Stimulated activated naive CD8-positive, alpha-beta T cell treated with anti-CD3 and anti-CD28 coated beads, Interleukin-15, Interleukin-2, amounts not matched to agents 100 ng/mL and 50 ng/mL, for 24 hours (primary cell): ENCODE data around the gene GIGYF1.
"Not testable (repeated sequence)": the region's sequence is repeated elsewhere in the genome, so short reads cannot be mapped to it uniquely, and the experiment has no call there.

Source experiments
- H3K27ac Mint-ChIP-seq: one replicate; pipeline ENCODE4 v1.8.0; 2021; ENCODE audit warnings: mild to moderate bottlenecking, mixed read lengths
- H3K27me3 Mint-ChIP-seq: one replicate; pipeline ENCODE4 v1.8.0; 2021; ENCODE audit warnings: mixed read lengths
- H3K36me3 Mint-ChIP-seq: one replicate; pipeline ENCODE4 v1.8.0; 2021; ENCODE audit warnings: low read depth, mixed read lengths
- H3K4me1 Mint-ChIP-seq: one replicate; pipeline ENCODE4 v1.8.0; 2021; ENCODE audit warnings: low read depth, mixed read lengths
- H3K4me3 Mint-ChIP-seq: one replicate; pipeline ENCODE4 v1.8.0; 2021; ENCODE audit warnings: mild to moderate bottlenecking, mixed read lengths
- H3K9me3 Mint-ChIP-seq: one replicate; pipeline ENCODE4 v1.8.0; 2021; ENCODE audit warnings: mixed read lengths

Gene GIGYF1

GRCh38 chr7:100720671-100721504, 26.8 kb upstream of the GIGYF1 start:
- Mint-ChIP-seq H3K36me3 (peaks cover 5% of the 10 kb centered on the region), H3K9me3 (no peaks in the 10 kb centered on the region), H3K4me1 (no peaks in the 10 kb centered on the region), H3K4me3 (no peak overlapping the region), H3K27ac (no peak overlapping the region), H3K27me3 (peaks cover 47% of the 10 kb centered on the region)

GRCh38 chr7:100720279-100720670, 26.2 kb upstream of the GIGYF1 start, which contains the start of gene EPO:
TSS of gene EPO (plus strand) at chr7:100720468. CDS start at chr7:100720981, 513 bp downstream.
- Mint-ChIP-seq H3K4me1 (no peaks in the 10 kb centered on the region), H3K36me3 (peaks cover 5% of the 10 kb centered on the region), H3K4me3 (no peak within 1 kb of the TSS), H3K9me3 (no peaks in the 10 kb centered on the region), H3K27ac (no peak within 1 kb of the TSS), H3K27me3 (peaks cover 47% of the 10 kb centered on the region)

GRCh38 chr7:100719523-100720278, 25.7 kb upstream of the GIGYF1 start:
- no peaks in the 10 kb centered on the region for H3K4me1 Mint-ChIP-seq
- H3K4me3 Mint-ChIP-seq: no peak overlapping the region
- H3K36me3 Mint-ChIP-seq: peaks cover 5% of the 10 kb centered on the region
- no peak overlapping the region for H3K27ac Mint-ChIP-seq
- H3K9me3 Mint-ChIP-seq: no peaks in the 10 kb centered on the region
- H3K27me3 Mint-ChIP-seq: peaks cover 47% of the 10 kb centered on the region

- not testable (repeated sequence) for H3K4me3 Mint-ChIP-seq, H3K9me3 Mint-ChIP-seq, H3K4me1 Mint-ChIP-seq, H3K36me3 Mint-ChIP-seq, H3K27ac Mint-ChIP-seq
- peaks cover 30% of the 10 kb centered on the region for H3K27me3 Mint-ChIP-seq
Measured at GRCh38 chr7:100717073-100717472, 23.0 kb upstream of the GIGYF1 start.

GRCh38 chr7:100714725-100715124, 20.7 kb upstream of the GIGYF1 start:
- H3K4me3 Mint-ChIP-seq: no peak overlapping the region
- no peaks in the 10 kb centered on the region for H3K9me3 Mint-ChIP-seq
- H3K36me3 Mint-ChIP-seq: peaks cover 5% of the 10 kb centered on the region
- peaks cover 14% of the 10 kb centered on the region for H3K27me3 Mint-ChIP-seq
- H3K4me1 Mint-ChIP-seq: no peaks in the 10 kb centered on the region
- H3K27ac Mint-ChIP-seq: no peak overlapping the region

GRCh38 chr7:100711369-100711768, 17.3 kb upstream of the GIGYF1 start:
- Mint-ChIP-seq H3K4me1 (peaks cover 10% of the 10 kb centered on the region), H3K36me3 (peaks cover 12% of the 10 kb centered on the region), H3K9me3 (no peaks in the 10 kb centered on the region), H3K4me3 (no peak overlapping the region), H3K27me3 (no peaks in the 10 kb centered on the region), H3K27ac (no peak overlapping the region)

- peaks cover 12% of the 10 kb centered on the region for H3K36me3 Mint-ChIP-seq
- no peaks in the 10 kb centered on the region for H3K9me3 Mint-ChIP-seq
- no peak overlapping the region for H3K4me3 Mint-ChIP-seq
- H3K4me1 Mint-ChIP-seq: peaks cover 10% of the 10 kb centered on the region
- no peak overlapping the region for H3K27ac Mint-ChIP-seq
- no peaks in the 10 kb centered on the region for H3K27me3 Mint-ChIP-seq
Measured at GRCh38 chr7:100710452-100710851, 16.4 kb upstream of the GIGYF1 start.

GRCh38 chr7:100708395-100708794, 14.3 kb upstream of the GIGYF1 start:
- H3K27ac Mint-ChIP-seq: no peak overlapping the region
- H3K36me3 Mint-ChIP-seq: peaks cover 12% of the 10 kb centered on the region
- H3K4me1 Mint-ChIP-seq: peaks cover 10% of the 10 kb centered on the region
- no peaks in the 10 kb centered on the region for H3K27me3 Mint-ChIP-seq
- no peak overlapping the region for H3K4me3 Mint-ChIP-seq
- H3K9me3 Mint-ChIP-seq: no peaks in the 10 kb centered on the region

GRCh38 chr7:100706672-100707311, 12.7 kb upstream of the GIGYF1 start:
- Mint-ChIP-seq H3K27ac (peak overlapping the region; percentile 94), H3K27me3 (no peaks in the 10 kb centered on the region), H3K4me1 (peaks cover 10% of the 10 kb centered on the region), H3K9me3 (no peaks in the 10 kb centered on the region), H3K36me3 (peaks cover 12% of the 10 kb centered on the region), H3K4me3 (peak overlapping the region; percentile 95)

GRCh38 chr7:100705753-100706671, 12.0 kb upstream of the GIGYF1 start, which contains the start of gene POP7:
TSS of gene POP7 (plus strand) at chr7:100706121. CDS start at chr7:100706831, 710 bp downstream.
- Mint-ChIP-seq H3K4me3 (peak within 1 kb of the TSS; percentile 95), H3K27me3 (no peaks in the 10 kb centered on the region), H3K9me3 (no peaks in the 10 kb centered on the region)

GRCh38 chr7:100705320-100705752, 11.3 kb upstream of the GIGYF1 start:
- Mint-ChIP-seq H3K27me3 (no peaks in the 10 kb centered on the region), H3K4me1 (peaks cover 10% of the 10 kb centered on the region), H3K4me3 (peak overlapping the region; percentile 95), H3K27ac (peak overlapping the region; percentile 94), H3K9me3 (no peaks in the 10 kb centered on the region), H3K36me3 (peaks cover 12% of the 10 kb centered on the region)

More at GRCh38 chr7:100705753-100706671, 12.0 kb upstream of the GIGYF1 start, which contains the start of gene POP7:
- peak within 1 kb of the TSS; percentile 94 for H3K27ac Mint-ChIP-seq
- H3K36me3 Mint-ChIP-seq: peaks cover 12% of the 10 kb centered on the region
- peaks cover 10% of the 10 kb centered on the region for H3K4me1 Mint-ChIP-seq

GRCh38 chr7:100701089-100701488, 7.0 kb upstream of the GIGYF1 start:
- H3K4me1 Mint-ChIP-seq, H3K9me3 Mint-ChIP-seq, H3K4me3 Mint-ChIP-seq, H3K36me3 Mint-ChIP-seq, H3K27me3 Mint-ChIP-seq, H3K27ac Mint-ChIP-seq: not testable (repeated sequence)

- no peaks in the 10 kb centered on the region for H3K36me3 Mint-ChIP-seq
- H3K27me3 Mint-ChIP-seq: peaks cover 4% of the 10 kb centered on the region
- H3K4me3 Mint-ChIP-seq: no peak overlapping the region
- H3K9me3 Mint-ChIP-seq: no peaks in the 10 kb centered on the region
- H3K27ac Mint-ChIP-seq: no peak overlapping the region
- H3K4me1 Mint-ChIP-seq: peaks cover 14% of the 10 kb centered on the region
Measured at GRCh38 chr7:100699018-100699417, 5.0 kb upstream of the GIGYF1 start.

GRCh38 chr7:100696123-100696521, 2.1 kb upstream of the GIGYF1 start:
- Mint-ChIP-seq H3K9me3 (no peaks in the 10 kb centered on the region), H3K36me3 (peaks cover 5% of the 10 kb centered on the region), H3K4me3 (peak overlapping the region; percentile 45), H3K27ac (peak overlapping the region; percentile 16), H3K4me1 (peaks cover 32% of the 10 kb centered on the region), H3K27me3 (peaks cover 4% of the 10 kb centered on the region)
